HepG2 (cell line): ENCODE measurements around the gene RBPJ. TPM values are rescaled to one million over a fixed set of nuclear protein-coding genes. Genes with fewer than 3 reads are reported as not detected.

ENCODE experiments used
- ATAC-seq: fragments of 200-7000 bp; cut with Tn5 transposase; 3 replicates; pipeline ENCODE4 v1.9.1; 2020; ENCODE audit warnings: mild to moderate bottlenecking, moderate library complexity
- BruUV-seq: library from RNA; stranded (reverse); fragments of 400-500 nt; replicated peaks from 2 replicates; lab custom pipeline; 2021; lab: Mats Ljungman, UMichigan
- CTCF ChIA-PET: fragments of 300-600 bp; formaldehyde crosslinking; extraction: SDS; loops from one replicate; lab custom pipeline; 2021; ENCODE audit warnings: low total read pairs, inconsistent platforms, low intra/inter-chr PET ratio; lab: Yijun Ruan, JAX
- POLR2A ChIA-PET: fragments of 350-600 bp; sonication (Branson Sonifier 250); formaldehyde crosslinking; loops from one replicate; lab custom pipeline; 2020; ENCODE audit warnings: antibody characterized with exemption, inconsistent platforms; lab: Yijun Ruan, JAX
- DNase-seq: peaks from one replicate; pipeline ENCODE4 v3.0.0-alpha.2; 2015; ENCODE audit warnings: low spot score
- FAIRE-seq: peaks from 3 replicates; lab custom pipeline; 2011; peaks lifted over from hg19 to GRCh38; lab: Jason Lieb, UNC
- H2AFZ ChIP-seq: one replicate; pipeline ENCODE4 v1.6.1; 2011; ENCODE audit warnings: low read length, inconsistent platforms
- H3K27ac ChIP-seq: fragments of 300-600 bp; 3 replicates; pipeline ENCODE4 v1.8.0; 2011; ENCODE audit warnings: mixed run types, mild to moderate bottlenecking, mixed read lengths, low read length, inconsistent platforms; ENCODE audit not compliant: insufficient read depth; ENCODE audit errors: extremely low read length
- H3K27me3 ChIP-seq, 2 experiments: fragments of 200-600 bp in 1 of 2; 2 replicates in 1 of 2; 3 replicates in 1 of 2; pipeline versions ENCODE4 v1.6.0 to v1.8.0; 2011; ENCODE audit warnings: low read length in 2 of 2, mild to moderate bottlenecking in 2 of 2, moderate library complexity in 2 of 2, inconsistent platforms in 1 of 2; ENCODE audit not compliant: insufficient read depth in 2 of 2, control insufficient read depth in 1 of 2
- H3K36me3 ChIP-seq, 2 experiments: fragments of 200-600 bp in 1 of 2; replicated peaks in 1 of 2; 2 replicates in 1 of 2; 3 replicates in 1 of 2; pipeline versions ENCODE4 v1.5.1 to v1.8.0; 2011; ENCODE audit warnings: low read length in 2 of 2, inconsistent platforms in 1 of 2; ENCODE audit not compliant: insufficient read depth in 2 of 2, control insufficient read depth in 1 of 2
- H3K4me1 ChIP-seq: 2 replicates; pipeline ENCODE4 v1.5.1; 2012; ENCODE audit warnings: low read length, inconsistent platforms; ENCODE audit not compliant: insufficient read depth
- H3K4me2 ChIP-seq: 2 replicates; pipeline ENCODE4 v1.6.0; 2011; ENCODE audit warnings: low read depth, low read length, inconsistent platforms
- H3K4me3 ChIP-seq, 3 experiments: fragments of 200-600 bp in 1 of 3; sonication (generic), shearing (Covaris generic) in 1 of 3; replicated peaks in 1 of 3; 2 replicates each; pipeline ENCODE4 v1.5.1; 2011 to 2016; ENCODE audit warnings: low read length in 3 of 3, inconsistent platforms in 2 of 3, low read depth in 2 of 3, mild to moderate bottlenecking in 2 of 3, control low read depth in 1 of 3, mixed read lengths in 1 of 3; ENCODE audit not compliant: insufficient read depth in 1 of 3
- H3K79me2 ChIP-seq: one replicate; pipeline ENCODE4 v1.6.1; 2011; ENCODE audit warnings: low read length, inconsistent platforms; ENCODE audit not compliant: insufficient read depth
- H3K9ac ChIP-seq: 2 replicates; pipeline ENCODE4 v1.6.0; 2011; ENCODE audit warnings: mild to moderate bottlenecking, low read depth, low read length, inconsistent platforms; ENCODE audit not compliant: insufficient read depth
- H3K9me3 ChIP-seq: 2 replicates; pipeline ENCODE4 v1.5.1; 2012; ENCODE audit warnings: mild to moderate bottlenecking, low read length
- H4K20me1 ChIP-seq: 2 replicates; pipeline ENCODE4 v1.6.0; 2011; ENCODE audit warnings: inconsistent platforms, mild to moderate bottlenecking, low read length, moderate library complexity; ENCODE audit not compliant: insufficient read depth
- CAMTA2 ChIP-seq: sonication (generic); formaldehyde crosslinking; IDR thresholded peaks from 2 replicates; pipeline ENCODE4 v1.4.0; 2020; ENCODE audit warnings: mild to moderate bottlenecking, missing genetic modification reagents, borderline replicate concordance
- POLR2AphosphoS5 ChIP-seq: IDR thresholded peaks from 2 replicates; pipeline ENCODE4 v1.6.1; 2012; ENCODE audit warnings: low read depth, low read length
- SNAI1 ChIP-seq: sonication (generic); formaldehyde crosslinking; IDR thresholded peaks from 2 replicates; pipeline ENCODE4 v1.5.0; 2020; ENCODE audit warnings: mild to moderate bottlenecking, missing genetic modification reagents, borderline replicate concordance
- SP2 ChIP-seq: sonication (generic); formaldehyde crosslinking; IDR thresholded peaks from 2 replicates; pipeline ENCODE4 v1.5.1; 2020; ENCODE audit warnings: mild to moderate bottlenecking, missing genetic modification reagents
- ZBTB7B ChIP-seq: sonication (generic); formaldehyde crosslinking; IDR thresholded peaks from 2 replicates; pipeline ENCODE4 v1.4.0; 2020; ENCODE audit warnings: missing genetic modification reagents
- ZNF235 ChIP-seq: sonication (generic); formaldehyde crosslinking; IDR thresholded peaks from 2 replicates; pipeline ENCODE4 v1.8.1; 2023; ENCODE audit warnings: mild to moderate bottlenecking, missing genetic modification reagents, borderline replicate concordance
- WGBS: methylation state at CpG from one replicate; pipeline ENCODE4 v1.1.6; 2017; ENCODE audit warnings: low lambda C conversion rate; 5-methylcytosine and 5-hydroxymethylcytosine counted together
- in situ Hi-C: cut with HindIII; loops from 2 replicates; pipeline ENCODE4 v1.10.0; 2017; ENCODE audit warnings: low pct_unique_long_range_greater_than_20kb; ENCODE audit not compliant: extremely low pct_ligation_motif_present
- intact Hi-C: fragments of 100-400 bp; cut with micrococcal nuclease; formaldehyde crosslinking; loops from one replicate; pipeline ENCODE4 v1.10.0; 2022; ENCODE audit not compliant: unreplicated experiment
- polyA plus RNA-seq, 8 experiments: library from polyadenylated mRNA; depleted of rRNA in 3 of 8; stranded (reverse) in 7 of 8; unstranded in 1 of 8; fragments of >200 nt; fragmentation: Illumina TruSeq in 4 of 8; extraction: Trizol in 4 of 8; gene quantifications; 2 replicates each; pipeline versions ENCODE4 v1.2.1 to v1.2.3, GENCODE V29; 2011 to 2016; ENCODE audit warnings: low read depth in 4 of 8, missing spikeins in 1 of 8, mixed read lengths in 1 of 8; ENCODE audit not compliant: insufficient read depth in 1 of 8
- total RNA-seq, 5 experiments: library from RNA; depleted of rRNA; stranded (reverse); fragments of >200 nt; fragmentation: Illumina TruSeq; extraction: Trizol; gene quantifications; 2 replicates each; pipeline ENCODE4 v1.2.3, GENCODE V29; 2016; ENCODE audit warnings: low read depth in 1 of 5
- TF ChIP-seq, protein P1 (sequence below): sonication (generic); formaldehyde crosslinking; conservative IDR thresholded peaks from 2 replicates; pipeline ENCODE4 v1.8.0; 2022; ENCODE audit warnings: low read depth, missing genetic modification reagents
- TF ChIP-seq, protein P2 (sequence below): sonication (generic); formaldehyde crosslinking; IDR thresholded peaks from 2 replicates; pipeline ENCODE4 v1.8.1; 2023; ENCODE audit warnings: mild to moderate bottlenecking, missing genetic modification reagents
- TF ChIP-seq, protein P3 (sequence below): sonication (generic); formaldehyde crosslinking; IDR thresholded peaks from 2 replicates; pipeline ENCODE4 v1.8.0; 2022; ENCODE audit warnings: missing genetic modification reagents, low read depth, mild to moderate bottlenecking, borderline replicate concordance
- TF ChIP-seq, protein P4 (sequence below): sonication (generic); formaldehyde crosslinking; IDR thresholded peaks from 2 replicates; pipeline ENCODE4 v1.5.0; 2020; ENCODE audit warnings: missing genetic modification reagents, mild to moderate bottlenecking, borderline replicate concordance
- TF ChIP-seq, protein P5 (sequence below): sonication (generic); formaldehyde crosslinking; IDR thresholded peaks from 2 replicates; pipeline ENCODE4 v1.9.0; 2021; ENCODE audit warnings: missing genetic modification reagents, borderline replicate concordance

Gene RBPJ
- total and polyA plus RNA-seq, 2 of the 13 experiments (the other 11 are each of a cell fraction or from before 2014, with no cell fraction given), result 25.9 to 33.2 TPM

DNA sequence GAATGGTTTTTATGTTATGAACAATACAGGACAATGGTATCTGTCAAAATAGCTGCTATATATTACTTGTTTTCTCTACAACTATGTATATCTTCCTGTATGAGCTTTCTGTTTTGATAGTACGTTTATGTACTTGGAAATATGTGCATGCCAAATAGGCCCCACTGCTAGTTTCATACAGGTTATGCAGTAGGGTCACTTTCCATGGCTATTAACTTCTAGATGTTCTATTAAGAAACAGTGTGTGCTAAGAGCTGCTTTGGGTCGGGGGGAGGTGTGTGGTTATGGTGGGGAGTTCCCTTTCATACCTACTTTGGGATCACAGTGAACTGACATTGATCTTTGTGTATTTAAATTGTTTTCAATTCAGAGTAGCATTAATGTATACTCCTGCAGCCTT is 30.9 kb downstream of the RBPJ start:
- H3K79me2 ChIP-seq, result peaks cover 83% of the 10 kb centered on the region
- DNase-seq, result no peak
- CTCF ChIA-PET, result no interaction called here
- no peaks in the 10 kb centered on the region for H3K9me3 ChIP-seq
- no peak overlapping the region for H3K4me3 ChIP-seq
- intact Hi-C loops, result no loop called here
- H2AFZ ChIP-seq, result no peak overlapping the region
- H3K36me3 ChIP-seq, result no peaks in the 10 kb centered on the region
- peaks cover 31% of the 10 kb centered on the region for H3K4me1 ChIP-seq
- TF ChIP-seq, protein P1, sequence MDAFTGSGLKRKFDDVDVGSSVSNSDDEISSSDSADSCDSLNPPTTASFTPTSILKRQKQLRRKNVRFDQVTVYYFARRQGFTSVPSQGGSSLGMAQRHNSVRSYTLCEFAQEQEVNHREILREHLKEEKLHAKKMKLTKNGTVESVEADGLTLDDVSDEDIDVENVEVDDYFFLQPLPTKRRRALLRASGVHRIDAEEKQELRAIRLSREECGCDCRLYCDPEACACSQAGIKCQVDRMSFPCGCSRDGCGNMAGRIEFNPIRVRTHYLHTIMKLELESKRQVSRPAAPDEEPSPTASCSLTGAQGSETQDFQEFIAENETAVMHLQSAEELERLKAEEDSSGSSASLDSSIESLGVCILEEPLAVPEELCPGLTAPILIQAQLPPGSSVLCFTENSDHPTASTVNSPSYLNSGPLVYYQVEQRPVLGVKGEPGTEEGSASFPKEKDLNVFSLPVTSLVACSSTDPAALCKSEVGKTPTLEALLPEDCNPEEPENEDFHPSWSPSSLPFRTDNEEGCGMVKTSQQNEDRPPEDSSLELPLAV (CRISPR knock-in tag), result no peak
- TF ChIP-seq, protein P2, sequence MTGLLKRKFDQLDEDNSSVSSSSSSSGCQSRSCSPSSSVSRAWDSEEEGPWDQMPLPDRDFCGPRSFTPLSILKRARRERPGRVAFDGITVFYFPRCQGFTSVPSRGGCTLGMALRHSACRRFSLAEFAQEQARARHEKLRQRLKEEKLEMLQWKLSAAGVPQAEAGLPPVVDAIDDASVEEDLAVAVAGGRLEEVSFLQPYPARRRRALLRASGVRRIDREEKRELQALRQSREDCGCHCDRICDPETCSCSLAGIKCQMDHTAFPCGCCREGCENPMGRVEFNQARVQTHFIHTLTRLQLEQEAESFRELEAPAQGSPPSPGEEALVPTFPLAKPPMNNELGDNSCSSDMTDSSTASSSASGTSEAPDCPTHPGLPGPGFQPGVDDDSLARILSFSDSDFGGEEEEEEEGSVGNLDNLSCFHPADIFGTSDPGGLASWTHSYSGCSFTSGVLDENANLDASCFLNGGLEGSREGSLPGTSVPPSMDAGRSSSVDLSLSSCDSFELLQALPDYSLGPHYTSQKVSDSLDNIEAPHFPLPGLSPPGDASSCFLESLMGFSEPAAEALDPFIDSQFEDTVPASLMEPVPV, result no peak
- TF ChIP-seq, protein P3, sequence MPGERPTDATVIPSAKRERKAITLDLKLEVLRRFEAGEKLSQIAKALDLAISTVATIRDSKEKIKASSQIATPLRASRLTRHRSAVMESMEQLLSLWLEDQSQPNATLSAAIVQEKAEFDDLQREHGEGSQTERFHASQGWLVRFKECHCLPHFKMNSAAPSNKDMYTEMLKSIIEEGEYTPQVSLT (CRISPR knock-in tag), result no peak
- TF ChIP-seq SNAI1 (CRISPR knock-in tag), result no peak
- no peak for TF ChIP-seq POLR2AphosphoS5
- no peak for TF ChIP-seq ZBTB7B (CRISPR knock-in tag)
- TF ChIP-seq ZNF235 (CRISPR knock-in tag), result no peak
- no peak for TF ChIP-seq SP2 (CRISPR knock-in tag)
- TF ChIP-seq, protein P4, sequence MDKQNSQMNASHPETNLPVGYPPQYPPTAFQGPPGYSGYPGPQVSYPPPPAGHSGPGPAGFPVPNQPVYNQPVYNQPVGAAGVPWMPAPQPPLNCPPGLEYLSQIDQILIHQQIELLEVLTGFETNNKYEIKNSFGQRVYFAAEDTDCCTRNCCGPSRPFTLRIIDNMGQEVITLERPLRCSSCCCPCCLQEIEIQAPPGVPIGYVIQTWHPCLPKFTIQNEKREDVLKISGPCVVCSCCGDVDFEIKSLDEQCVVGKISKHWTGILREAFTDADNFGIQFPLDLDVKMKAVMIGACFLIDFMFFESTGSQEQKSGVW (CRISPR knock-in tag), result no peak
- no peak for TF ChIP-seq CAMTA2 (CRISPR knock-in tag)
- TF ChIP-seq, protein P5, sequence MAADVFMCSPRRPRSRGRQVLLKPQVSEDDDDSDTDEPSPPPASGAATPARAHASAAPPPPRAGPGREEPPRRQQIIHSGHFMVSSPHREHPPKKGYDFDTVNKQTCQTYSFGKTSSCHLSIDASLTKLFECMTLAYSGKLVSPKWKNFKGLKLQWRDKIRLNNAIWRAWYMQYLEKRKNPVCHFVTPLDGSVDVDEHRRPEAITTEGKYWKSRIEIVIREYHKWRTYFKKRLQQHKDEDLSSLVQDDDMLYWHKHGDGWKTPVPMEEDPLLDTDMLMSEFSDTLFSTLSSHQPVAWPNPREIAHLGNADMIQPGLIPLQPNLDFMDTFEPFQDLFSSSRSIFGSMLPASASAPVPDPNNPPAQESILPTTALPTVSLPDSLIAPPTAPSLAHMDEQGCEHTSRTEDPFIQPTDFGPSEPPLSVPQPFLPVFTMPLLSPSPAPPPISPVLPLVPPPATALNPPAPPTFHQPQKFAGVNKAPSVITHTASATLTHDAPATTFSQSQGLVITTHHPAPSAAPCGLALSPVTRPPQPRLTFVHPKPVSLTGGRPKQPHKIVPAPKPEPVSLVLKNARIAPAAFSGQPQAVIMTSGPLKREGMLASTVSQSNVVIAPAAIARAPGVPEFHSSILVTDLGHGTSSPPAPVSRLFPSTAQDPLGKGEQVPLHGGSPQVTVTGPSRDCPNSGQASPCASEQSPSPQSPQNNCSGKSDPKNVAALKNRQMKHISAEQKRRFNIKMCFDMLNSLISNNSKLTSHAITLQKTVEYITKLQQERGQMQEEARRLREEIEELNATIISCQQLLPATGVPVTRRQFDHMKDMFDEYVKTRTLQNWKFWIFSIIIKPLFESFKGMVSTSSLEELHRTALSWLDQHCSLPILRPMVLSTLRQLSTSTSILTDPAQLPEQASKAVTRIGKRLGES (CRISPR knock-in tag), result no peak
- TF ChIP-seq, all 625 proteins: peak for 0
- FAIRE-seq (no peak), ATAC-seq (no peak)
- 92% methylated on average over 2 of the region's 2 CpGs for WGBS
- Histone ChIP-seq H3K27ac (no peak overlapping the region), H3K9ac (no peak overlapping the region), H3K4me2 (no peak overlapping the region), H4K20me1 (peaks cover 41% of the 10 kb centered on the region), H3K27me3 (no peaks in the 10 kb centered on the region)
- no TSS peak for BruUV-seq
- in situ Hi-C loops, result no loop called here
- POLR2A ChIA-PET, result no interaction called here
